Uterus (tissue), 2 donors: Measurements from ENCODE around the gene OR56A3.

Experiments used
- CTCF ChIP-seq, 4 experiments: fragments of 200-600 bp in 2 of 4; fragments of 450-650 bp in 2 of 4; sonication (generic) in 2 of 4; IDR thresholded peaks; one replicate each; pipeline ENCODE4 v1.5.1; 2016 to 2019; ENCODE audit warnings: antibody characterized with exemption in 4 of 4, mild to moderate bottlenecking in 2 of 4, moderate library complexity in 1 of 4
- POLR2A ChIP-seq, 2 donors: fragments of 450-650 bp; IDR thresholded peaks; one replicate each; pipeline ENCODE4 v1.6.1; 2016; ENCODE audit warnings: antibody characterized with exemption in 2 of 2, mild to moderate bottlenecking in 1 of 2, moderate library complexity in 1 of 2

GRCh38 chr11:5928271-5928670, 13.8 kb upstream of the OR56A3 start:
- no peak for TF ChIP-seq POLR2A (IDR thresholded peaks at IDR 0.05)
- no peak for TF ChIP-seq CTCF (IDR thresholded peaks at IDR 0.05)
